DND-41 (cell line): ENCODE measurements around the gene PER2.

Source experiments
- ATAC-seq: fragments of 200-7000 bp; cut with Tn5 transposase; 3 replicates; pipeline ENCODE4 v1.9.1; 2021; ENCODE audit warnings: low read depth; ENCODE audit not compliant: insufficient read depth
- DNase-seq: peaks from one replicate; pipeline ENCODE4 v3.0.0-alpha.2; 2020
- H2AFZ ChIP-seq: 2 replicates; pipeline ENCODE4 v1.6.0; 2012; ENCODE audit warnings: low read depth, low read length
- H3K27ac ChIP-seq: 2 replicates; pipeline ENCODE4 v1.5.1; 2012; ENCODE audit warnings: low read length, inconsistent platforms
- H3K27me3 ChIP-seq: fragments of 200-600 bp; sonication (generic); 2 replicates; pipeline ENCODE4 v1.6.0; 2012; ENCODE audit warnings: low read length, mild to moderate bottlenecking, inconsistent platforms; ENCODE audit not compliant: insufficient read depth, poor library complexity
- H3K36me3 ChIP-seq: 2 replicates; pipeline ENCODE4 v1.5.1; 2012; ENCODE audit warnings: low read length, inconsistent platforms; ENCODE audit not compliant: insufficient read depth
- H3K4me1 ChIP-seq: 2 replicates; pipeline ENCODE4 v1.5.1; 2012; ENCODE audit warnings: mild to moderate bottlenecking, low read length; ENCODE audit not compliant: insufficient read depth
- H3K4me2 ChIP-seq: 2 replicates; pipeline ENCODE4 v1.6.0; 2012; ENCODE audit warnings: mild to moderate bottlenecking, moderate library complexity, low read length, inconsistent platforms; ENCODE audit not compliant: insufficient read depth
- H3K4me3 ChIP-seq, 2 experiments: fragments of 200-600 bp in 1 of 2; shearing (Covaris generic) in 1 of 2; 2 replicates each; pipeline ENCODE4 v1.5.1; 2012 to 2016; ENCODE audit warnings: inconsistent platforms in 2 of 2, low read length in 2 of 2, mild to moderate bottlenecking in 2 of 2, low read depth in 1 of 2, moderate library complexity in 1 of 2
- H3K79me2 ChIP-seq: 2 replicates; pipeline ENCODE4 v1.6.0; 2012; ENCODE audit warnings: low read length, inconsistent platforms; ENCODE audit not compliant: insufficient read depth
- H3K9ac ChIP-seq: 2 replicates; pipeline ENCODE4 v1.6.0; 2012; ENCODE audit warnings: low read depth, mild to moderate bottlenecking, inconsistent platforms, low read length, moderate library complexity
- H3K9me3 ChIP-seq: 2 replicates; pipeline ENCODE4 v1.5.1; 2012; ENCODE audit warnings: low read length, moderate library complexity, mild to moderate bottlenecking, inconsistent platforms; ENCODE audit not compliant: insufficient read depth, severe bottlenecking
- H4K20me1 ChIP-seq: 2 replicates; pipeline ENCODE4 v1.6.0; 2012; ENCODE audit warnings: low read length; ENCODE audit not compliant: insufficient read depth
- CTCF ChIP-seq: IDR thresholded peaks from 2 replicates; pipeline ENCODE4 v1.5.1; 2012; ENCODE audit warnings: borderline replicate concordance, low read length, moderate library complexity, mild to moderate bottlenecking; ENCODE audit not compliant: poor library complexity, severe bottlenecking; ENCODE audit errors: extremely low read depth
- EZH2 ChIP-seq: IDR thresholded peaks from 3 replicates; pipeline ENCODE4 v1.6.1; 2012; ENCODE audit warnings: borderline replicate concordance, low read depth, mild to moderate bottlenecking, moderate library complexity, low read length, inconsistent platforms; ENCODE audit not compliant: severe bottlenecking

The PER2 gene, protein sequence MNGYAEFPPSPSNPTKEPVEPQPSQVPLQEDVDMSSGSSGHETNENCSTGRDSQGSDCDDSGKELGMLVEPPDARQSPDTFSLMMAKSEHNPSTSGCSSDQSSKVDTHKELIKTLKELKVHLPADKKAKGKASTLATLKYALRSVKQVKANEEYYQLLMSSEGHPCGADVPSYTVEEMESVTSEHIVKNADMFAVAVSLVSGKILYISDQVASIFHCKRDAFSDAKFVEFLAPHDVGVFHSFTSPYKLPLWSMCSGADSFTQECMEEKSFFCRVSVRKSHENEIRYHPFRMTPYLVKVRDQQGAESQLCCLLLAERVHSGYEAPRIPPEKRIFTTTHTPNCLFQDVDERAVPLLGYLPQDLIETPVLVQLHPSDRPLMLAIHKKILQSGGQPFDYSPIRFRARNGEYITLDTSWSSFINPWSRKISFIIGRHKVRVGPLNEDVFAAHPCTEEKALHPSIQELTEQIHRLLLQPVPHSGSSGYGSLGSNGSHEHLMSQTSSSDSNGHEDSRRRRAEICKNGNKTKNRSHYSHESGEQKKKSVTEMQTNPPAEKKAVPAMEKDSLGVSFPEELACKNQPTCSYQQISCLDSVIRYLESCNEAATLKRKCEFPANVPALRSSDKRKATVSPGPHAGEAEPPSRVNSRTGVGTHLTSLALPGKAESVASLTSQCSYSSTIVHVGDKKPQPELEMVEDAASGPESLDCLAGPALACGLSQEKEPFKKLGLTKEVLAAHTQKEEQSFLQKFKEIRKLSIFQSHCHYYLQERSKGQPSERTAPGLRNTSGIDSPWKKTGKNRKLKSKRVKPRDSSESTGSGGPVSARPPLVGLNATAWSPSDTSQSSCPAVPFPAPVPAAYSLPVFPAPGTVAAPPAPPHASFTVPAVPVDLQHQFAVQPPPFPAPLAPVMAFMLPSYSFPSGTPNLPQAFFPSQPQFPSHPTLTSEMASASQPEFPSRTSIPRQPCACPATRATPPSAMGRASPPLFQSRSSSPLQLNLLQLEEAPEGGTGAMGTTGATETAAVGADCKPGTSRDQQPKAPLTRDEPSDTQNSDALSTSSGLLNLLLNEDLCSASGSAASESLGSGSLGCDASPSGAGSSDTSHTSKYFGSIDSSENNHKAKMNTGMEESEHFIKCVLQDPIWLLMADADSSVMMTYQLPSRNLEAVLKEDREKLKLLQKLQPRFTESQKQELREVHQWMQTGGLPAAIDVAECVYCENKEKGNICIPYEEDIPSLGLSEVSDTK (N-terminal part only)

DNA sequence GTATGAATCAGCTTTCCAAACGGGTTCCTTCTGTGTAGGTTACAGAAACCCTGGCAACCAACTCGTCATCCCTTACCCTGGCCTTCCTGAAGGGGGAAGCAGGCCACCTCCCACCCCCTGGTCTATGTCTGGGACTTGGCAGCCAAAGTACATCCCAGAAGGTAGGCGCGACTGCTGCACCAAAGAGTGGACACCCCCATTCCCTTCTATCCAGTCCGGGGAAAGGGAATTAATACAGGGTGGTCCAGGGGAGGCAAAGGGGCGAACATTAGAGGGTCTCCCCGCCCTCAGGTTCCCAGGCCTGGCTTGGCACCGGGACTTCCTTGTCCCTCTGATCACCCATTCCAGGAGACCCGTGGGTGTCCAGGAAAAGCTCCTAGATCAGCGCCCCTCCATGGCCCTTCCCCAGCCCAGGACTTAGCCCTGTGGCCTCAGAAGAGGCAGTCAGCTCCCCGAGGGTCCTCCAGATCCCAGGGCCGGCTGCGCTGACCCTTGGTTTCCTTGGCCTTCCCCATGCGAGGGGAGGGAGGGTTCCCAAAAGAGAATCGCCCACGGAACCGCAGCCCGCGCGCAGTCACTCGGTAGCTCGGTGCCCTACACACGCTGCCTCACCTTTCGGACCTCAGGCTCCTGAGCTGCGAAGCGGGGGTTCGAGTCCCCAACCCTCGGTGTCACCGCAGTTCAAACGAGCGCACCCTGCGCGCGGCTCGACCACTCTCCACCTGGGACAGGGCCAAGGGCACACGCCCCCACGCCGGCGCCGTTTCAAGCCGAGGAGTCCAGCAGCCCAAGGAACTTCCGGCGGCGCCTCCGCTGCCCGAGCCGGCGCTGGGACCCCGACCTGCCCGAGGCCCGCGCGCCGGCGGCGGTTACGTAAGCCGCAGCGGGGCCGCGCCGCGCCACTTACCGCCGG, at the start of gene PER2:
Gene PER2, minus strand, starts transcription at position 874 of the 913 bp plus-strand sequence. CDS start 10,674 bp downstream, outside the sequence.
- Histone ChIP-seq H4K20me1 (peaks cover 47% of the 10 kb centered on the region; the same call in 1 of the 2 replicates), H3K9ac (peak within 1 kb of the TSS; percentile 91), H3K27me3 (no peaks in the 10 kb centered on the region), H3K4me1 (peaks cover 42% of the 10 kb centered on the region), H3K79me2 (peaks cover 51% of the 10 kb centered on the region), H3K4me2 (peak within 1 kb of the TSS; percentile 94), H3K4me3 (peak within 1 kb of the TSS; percentile 61 to 98), H3K36me3 (no peaks in the 10 kb centered on the region; the same call in 1 of the 2 replicates), H2AFZ (peak within 1 kb of the TSS; percentile 90), H3K27ac (peak within 1 kb of the TSS; percentile 83), H3K9me3 (no peaks in the 10 kb centered on the region)
- TF ChIP-seq EZH2 (no peak), CTCF (peak; percentile 23)
- DNase-seq (peak; percentile 32), ATAC-seq (no peak; the same call in 2 of the 3 replicates)

GRCh38 chr2:238337846-238338245, 49.4 kb upstream of the PER2 start:
- Histone ChIP-seq H3K4me3 (no peak overlapping the region), H3K9ac (no peak overlapping the region), H3K9me3 (no peaks in the 10 kb centered on the region), H3K36me3 (peaks cover 22% of the 10 kb centered on the region; the same call in 1 of the 2 replicates), H2AFZ (no peak overlapping the region), H4K20me1 (no peaks in the 10 kb centered on the region), H3K79me2 (no peaks in the 10 kb centered on the region), H3K4me2 (no peak overlapping the region), H3K4me1 (no peaks in the 10 kb centered on the region), H3K27ac (no peak overlapping the region), H3K27me3 (no peaks in the 10 kb centered on the region)
- TF ChIP-seq CTCF (no peak), EZH2 (no peak)
- ATAC-seq (no peak), DNase-seq (no peak)

DNA sequence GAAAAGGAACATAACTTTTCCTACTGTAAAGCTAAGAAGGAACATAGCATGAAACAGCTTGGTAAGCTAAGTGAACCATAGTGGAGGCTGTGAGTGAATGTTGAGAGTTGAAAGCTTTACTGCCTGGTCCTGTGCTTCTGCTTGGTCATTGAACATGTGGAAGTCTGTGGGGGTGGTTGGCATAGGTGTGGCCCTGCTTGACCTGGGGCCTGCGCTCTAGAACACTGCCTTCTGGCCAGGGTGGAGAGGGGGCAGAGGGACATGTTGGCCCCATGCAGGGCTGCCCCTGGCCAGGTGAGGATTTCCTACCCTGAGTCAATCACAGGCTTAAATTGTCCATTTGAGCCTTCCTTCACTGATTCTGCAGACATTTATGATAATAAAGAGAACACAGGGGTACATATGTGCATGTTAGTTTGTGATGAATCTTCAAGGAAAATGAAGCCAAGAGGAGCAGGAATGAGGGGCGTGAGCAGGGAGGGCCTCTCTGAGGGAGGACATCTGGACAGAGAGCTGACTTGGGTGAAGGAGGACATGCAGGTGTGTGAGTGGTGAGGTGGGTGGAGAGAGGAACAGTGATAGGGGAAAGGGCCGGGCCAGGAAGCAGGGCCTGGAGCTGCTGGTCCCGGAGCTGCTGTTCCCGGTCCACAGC, 48.5 kb upstream of the PER2 start:
- no peak overlapping the region for H3K4me3 ChIP-seq
- no peaks in the 10 kb centered on the region for H3K79me2 ChIP-seq
- no peaks in the 10 kb centered on the region for H3K9me3 ChIP-seq
- no peak for DNase-seq
- H3K27ac ChIP-seq: no peak overlapping the region
- H3K9ac ChIP-seq: no peak overlapping the region
- no peak for TF ChIP-seq CTCF
- no peak for TF ChIP-seq EZH2
- no peaks in the 10 kb centered on the region for H3K4me1 ChIP-seq
- no peaks in the 10 kb centered on the region for H4K20me1 ChIP-seq
- no peak overlapping the region for H2AFZ ChIP-seq
- no peak overlapping the region for H3K4me2 ChIP-seq
- H3K27me3 ChIP-seq: no peaks in the 10 kb centered on the region
- no peak for ATAC-seq
- H3K36me3 ChIP-seq: peaks cover 22% of the 10 kb centered on the region; the same call in 1 of the 2 replicates
